ENCODE data around the gene MAGOH.
"Not testable (repeated sequence)": the region's sequence is repeated elsewhere in the genome, so short reads cannot be mapped to it uniquely, and the experiment has no call there.

The MAGOH gene

GRCh38 chr1:53238197-53239155 is at the start of gene MAGOH:
MAGOH (minus strand) TSS chr1:53238518; CDS start chr1:53238448, 70 bp downstream.
- peak; percentile 94 for DNase-seq

- peak; percentile 22 for DNase-seq
Observed at GRCh38 chr1:53286955-53287354, 48.6 kb upstream of the MAGOH start.

GRCh38 chr1:53285969-53286760 is 47.8 kb upstream of the MAGOH start:
- no peak for DNase-seq

- DNase-seq, result no peak
Observed at GRCh38 chr1:53285546-53285945, 47.2 kb upstream of the MAGOH start.

GRCh38 chr1:53284224-53285020 is 46.1 kb upstream of the MAGOH start:
- no peak for DNase-seq

- not testable (repeated sequence) for DNase-seq
Observed at GRCh38 chr1:53283156-53283555, 44.8 kb upstream of the MAGOH start.

- no peak for DNase-seq
Observed at GRCh38 chr1:53281133-53281532, 42.8 kb upstream of the MAGOH start.

- no peak for DNase-seq
Observed at GRCh38 chr1:53280496-53280895, 42.2 kb upstream of the MAGOH start.

- no peak for DNase-seq
Observed at GRCh38 chr1:53279296-53280200, 41.2 kb upstream of the MAGOH start.

GRCh38 chr1:53278298-53278725 is 40.0 kb upstream of the MAGOH start:
- DNase-seq, result no peak

GRCh38 chr1:53277326-53277725 is 39.0 kb upstream of the MAGOH start:
- no peak for DNase-seq

GRCh38 chr1:53276902-53277281 is 38.6 kb upstream of the MAGOH start:
- no peak for DNase-seq

GRCh38 chr1:53276153-53276901 is 38.0 kb upstream of the MAGOH start:
- DNase-seq, result no peak

- DNase-seq, result no peak
Observed at GRCh38 chr1:53275566-53275965, 37.2 kb upstream of the MAGOH start.

GRCh38 chr1:53274541-53275185 is 36.3 kb upstream of the MAGOH start:
- no peak for DNase-seq

GRCh38 chr1:53274026-53274425 is 35.7 kb upstream of the MAGOH start:
- no peak for DNase-seq

- DNase-seq, result no peak
Observed at GRCh38 chr1:53273526-53273925, 35.2 kb upstream of the MAGOH start.

GRCh38 chr1:53272349-53272748 is 34.0 kb upstream of the MAGOH start:
- no peak for DNase-seq

- DNase-seq, result no peak
Observed at GRCh38 chr1:53271446-53272090, 33.2 kb upstream of the MAGOH start.

GRCh38 chr1:53270873-53271272 is 32.6 kb upstream of the MAGOH start:
- no peak for DNase-seq

Data from NCI-H2171 (cell line).